ENCODE measurements around the gene FUBP1.
A peak's percentile ranks its signal among the peaks of the same experiment; 100 is the strongest.

FUBP1 gene

GRCh38 chr1:78007677-78008341 is 28.9 kb upstream of the FUBP1 start:
- no peak for DNase-seq (ENCODE audit: extremely low read depth, low read depth)
- TF ChIP-seq CTCF (IDR thresholded peaks at IDR 0.05; ENCODE audit: low read depth, low read length) = no peak

- no peak for TF ChIP-seq CTCF (IDR thresholded peaks at IDR 0.05; ENCODE audit: low read depth, low read length)
- DNase-seq (ENCODE audit: extremely low read depth, low read depth) = no peak
Measured at GRCh38 chr1:78006521-78006920, 27.6 kb upstream of the FUBP1 start.

- TF ChIP-seq CTCF (IDR thresholded peaks at IDR 0.05; ENCODE audit: low read depth, low read length) = no peak
- DNase-seq (ENCODE audit: extremely low read depth, low read depth) = peak; percentile 85
Measured at GRCh38 chr1:78005755-78006154, 26.9 kb upstream of the FUBP1 start.

GRCh38 chr1:78005448-78005722 is 26.5 kb upstream of the FUBP1 start:
- DNase-seq (ENCODE audit: extremely low read depth, low read depth) = no peak
- TF ChIP-seq CTCF (IDR thresholded peaks at IDR 0.05; ENCODE audit: low read depth, low read length) = no peak

GRCh38 chr1:78004719-78005447 is 26.0 kb upstream of the FUBP1 start, which contains the start of gene DNAJB4:
Gene DNAJB4 (plus strand): TSS chr1:78004939. CDS start chr1:78005111, 172 bp downstream.
- peak; percentile 94 for DNase-seq (ENCODE audit: extremely low read depth, low read depth)

GRCh38 chr1:78003882-78004718 is 25.2 kb upstream of the FUBP1 start:
- no peak for TF ChIP-seq CTCF (IDR thresholded peaks at IDR 0.05; ENCODE audit: low read depth, low read length)
- peak; percentile 18 for DNase-seq (ENCODE audit: extremely low read depth, low read depth)

More at GRCh38 chr1:78004719-78005447, 26.0 kb upstream of the FUBP1 start, which contains the start of gene DNAJB4:
- TF ChIP-seq CTCF (IDR thresholded peaks at IDR 0.05; ENCODE audit: low read depth, low read length) = no peak
